ENCODE data around the gene HCK. TPM values are rescaled to one million over a fixed set of nuclear protein-coding genes. Genes with fewer than 3 reads are reported as not detected.

Gene HCK
- total RNA-seq, 4 donors from 2014 or later, result 8.0 to 56.1 (median 10.5) TPM

DNA sequence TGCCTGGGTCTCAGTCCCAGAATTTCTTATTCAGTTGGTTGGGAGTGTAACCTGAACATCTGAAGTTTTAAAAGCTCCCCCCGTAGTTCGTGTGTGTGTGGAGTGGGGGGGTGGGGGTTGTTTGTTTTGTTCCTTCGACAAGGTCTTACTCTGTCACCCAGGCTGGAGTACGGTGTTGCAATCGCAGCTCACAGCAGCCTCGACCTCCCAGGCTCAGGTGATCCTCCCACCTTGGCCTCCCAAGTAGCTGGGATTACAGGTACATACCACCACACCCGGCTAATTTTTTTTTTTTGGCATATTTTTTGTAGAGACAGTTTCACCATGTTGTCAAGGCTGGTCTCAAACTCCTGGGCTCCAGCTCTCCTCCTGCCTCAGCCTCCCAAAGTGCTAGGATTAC lies 38.7 kb upstream of the HCK start:
- Histone ChIP-seq H3K4me1 (peaks cover 0 to 7% (median 3%) of the 10 kb centered on the region in 4 donors), H3K27ac (no peak overlapping the region), H3K36me3 (no peaks in the 10 kb centered on the region), H3K9me3 (no peaks in the 10 kb centered on the region), H3K4me3 (no peak overlapping the region), H3K27me3 (peaks cover 0 to 2% of the 10 kb centered on the region in 2 donors)
- TF ChIP-seq, protein P1, sequence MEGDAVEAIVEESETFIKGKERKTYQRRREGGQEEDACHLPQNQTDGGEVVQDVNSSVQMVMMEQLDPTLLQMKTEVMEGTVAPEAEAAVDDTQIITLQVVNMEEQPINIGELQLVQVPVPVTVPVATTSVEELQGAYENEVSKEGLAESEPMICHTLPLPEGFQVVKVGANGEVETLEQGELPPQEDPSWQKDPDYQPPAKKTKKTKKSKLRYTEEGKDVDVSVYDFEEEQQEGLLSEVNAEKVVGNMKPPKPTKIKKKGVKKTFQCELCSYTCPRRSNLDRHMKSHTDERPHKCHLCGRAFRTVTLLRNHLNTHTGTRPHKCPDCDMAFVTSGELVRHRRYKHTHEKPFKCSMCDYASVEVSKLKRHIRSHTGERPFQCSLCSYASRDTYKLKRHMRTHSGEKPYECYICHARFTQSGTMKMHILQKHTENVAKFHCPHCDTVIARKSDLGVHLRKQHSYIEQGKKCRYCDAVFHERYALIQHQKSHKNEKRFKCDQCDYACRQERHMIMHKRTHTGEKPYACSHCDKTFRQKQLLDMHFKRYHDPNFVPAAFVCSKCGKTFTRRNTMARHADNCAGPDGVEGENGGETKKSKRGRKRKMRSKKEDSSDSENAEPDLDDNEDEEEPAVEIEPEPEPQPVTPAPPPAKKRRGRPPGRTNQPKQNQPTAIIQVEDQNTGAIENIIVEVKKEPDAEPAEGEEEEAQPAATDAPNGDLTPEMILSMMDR (IDR thresholded peaks at IDR 0.05), result no peak
- TF ChIP-seq POLR2A (IDR thresholded peaks at IDR 0.05), result no peak
- no peak for DNase-seq

DNA sequence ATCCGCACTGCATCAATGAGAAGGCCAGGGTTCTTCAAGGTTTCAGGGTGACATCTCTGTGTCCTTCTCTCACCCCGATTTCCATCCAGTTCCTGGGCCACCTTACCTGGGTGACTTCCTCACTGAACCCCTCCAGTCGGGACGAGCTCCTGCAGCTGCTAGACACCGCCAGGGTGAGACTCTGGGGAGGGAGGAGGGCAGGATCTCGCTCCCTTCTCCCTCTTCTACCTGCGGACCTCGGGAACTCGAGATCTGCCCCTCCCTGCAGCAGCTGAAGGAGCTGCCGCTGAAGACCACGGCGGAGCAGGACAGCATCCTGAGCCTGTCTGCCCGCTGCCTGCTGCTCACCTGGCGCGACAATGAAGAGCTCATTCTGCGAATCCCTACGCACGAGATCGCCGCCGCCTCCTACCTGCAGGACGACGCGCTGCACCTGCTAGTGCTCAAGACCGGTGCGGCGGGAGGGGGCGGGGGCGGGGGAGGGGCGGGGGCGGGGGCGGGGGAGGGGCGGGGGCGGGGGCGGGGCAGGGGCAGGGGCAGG lies 34.3 kb upstream of the HCK start:
- Histone ChIP-seq H3K4me1 (peaks cover 0 to 17% (median 9%) of the 10 kb centered on the region in 4 donors), H3K27me3 (peaks cover 0 to 8% of the 10 kb centered on the region in 2 donors), H3K4me3 (peak overlapping the region in 3 of 4 donors; percentile 57 to 61 (median 61)), H3K9me3 (no peaks in the 10 kb centered on the region), H3K36me3 (no peaks in the 10 kb centered on the region), H3K27ac (no peak overlapping the region)
- peak; percentile 60 to 71 (median 65) for DNase-seq
- TF ChIP-seq POLR2A (IDR thresholded peaks at IDR 0.05), result no peak
- TF ChIP-seq, protein P1 (IDR thresholded peaks at IDR 0.05), result peak in 5 of 6 experiments; percentile 15 to 43 (median 36)

DNA sequence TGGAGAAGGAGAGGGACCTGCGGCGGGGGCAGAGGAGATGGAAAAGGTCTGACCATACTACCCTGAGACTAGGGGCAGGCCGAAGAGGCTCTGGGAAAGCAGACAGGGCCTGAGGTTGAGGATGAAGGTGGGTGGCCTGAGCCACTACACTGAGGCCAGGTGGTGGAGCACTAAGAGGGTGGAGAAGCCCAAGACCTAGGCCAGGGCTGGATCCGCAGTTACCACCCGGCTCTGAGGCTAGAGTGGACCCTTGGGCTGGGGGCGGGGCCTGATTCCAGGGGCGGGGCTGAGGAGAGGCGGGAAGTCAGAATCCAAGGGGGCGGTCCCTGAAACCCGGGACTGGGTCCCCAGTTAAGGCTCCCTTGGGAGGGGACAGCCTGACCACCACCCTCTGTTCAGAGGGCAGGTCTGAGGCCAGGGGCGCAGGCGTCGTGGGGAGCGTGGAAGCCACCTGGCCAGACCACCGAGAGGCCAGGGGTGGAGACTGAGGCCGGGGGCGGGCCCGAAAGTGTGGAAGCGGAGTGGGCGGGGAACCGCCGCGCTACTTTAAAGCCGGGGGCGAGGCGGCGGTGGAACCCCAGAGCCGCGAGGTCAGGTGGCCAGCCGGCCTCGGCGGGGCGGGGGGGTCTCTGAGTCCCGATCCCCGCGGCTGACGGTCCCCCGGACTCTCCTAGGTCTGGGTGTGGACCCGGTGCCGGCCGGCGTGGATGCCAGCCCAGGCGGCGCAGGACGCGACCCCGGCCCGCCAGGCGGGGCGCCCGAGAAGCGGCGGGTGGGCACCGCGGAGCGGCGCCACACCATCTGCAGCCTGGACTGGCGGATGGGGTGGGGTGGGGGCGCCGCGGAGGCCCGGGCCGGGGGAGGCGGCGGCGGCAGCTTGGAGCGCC lies 33.5 kb upstream of the HCK start:
- DNase-seq, result peak; percentile 60 to 81 (median 78)
- TF ChIP-seq, protein P1 (IDR thresholded peaks at IDR 0.05), result peak in 1 of 6 experiments; percentile 4
- no peak for TF ChIP-seq POLR2A (IDR thresholded peaks at IDR 0.05)
- Histone ChIP-seq H3K27ac (no peak overlapping the region), H3K4me3 (peak overlapping the region; percentile 41 to 61 (median 59)), H3K36me3 (no peaks in the 10 kb centered on the region), H3K4me1 (peaks cover 0 to 17% (median 9%) of the 10 kb centered on the region in 4 donors), H3K27me3 (peaks cover 0 to 8% of the 10 kb centered on the region in 2 donors), H3K9me3 (no peaks in the 10 kb centered on the region)

DNA sequence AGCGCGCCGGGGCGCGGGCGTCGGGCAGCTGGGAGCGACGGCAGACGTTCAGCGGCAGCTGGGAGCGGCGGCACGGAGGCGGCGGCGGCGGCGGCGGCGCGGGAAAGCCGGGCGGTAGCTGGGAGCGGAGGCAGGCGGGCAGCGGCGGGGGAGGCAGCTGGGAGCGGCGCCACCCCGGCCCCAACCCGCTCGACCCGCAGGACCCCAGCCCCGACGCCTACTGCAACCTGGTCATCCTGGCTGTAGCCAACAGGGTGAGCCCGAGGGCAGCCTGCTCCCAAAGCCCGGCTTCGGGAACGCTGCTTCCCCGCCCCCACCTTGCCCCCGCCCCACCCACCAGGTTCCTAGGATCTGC lies 32.9 kb upstream of the HCK start:
- Histone ChIP-seq H3K27ac (no peak overlapping the region), H3K9me3 (no peaks in the 10 kb centered on the region), H3K4me3 (peak overlapping the region; percentile 41 to 61 (median 59)), H3K4me1 (peaks cover 0 to 17% (median 9%) of the 10 kb centered on the region in 4 donors), H3K27me3 (peaks cover 0 to 8% of the 10 kb centered on the region in 2 donors), H3K36me3 (no peaks in the 10 kb centered on the region)
- no peak for DNase-seq
- TF ChIP-seq, protein P1 (IDR thresholded peaks at IDR 0.05), result no peak
- TF ChIP-seq POLR2A (IDR thresholded peaks at IDR 0.05), result no peak

DNA sequence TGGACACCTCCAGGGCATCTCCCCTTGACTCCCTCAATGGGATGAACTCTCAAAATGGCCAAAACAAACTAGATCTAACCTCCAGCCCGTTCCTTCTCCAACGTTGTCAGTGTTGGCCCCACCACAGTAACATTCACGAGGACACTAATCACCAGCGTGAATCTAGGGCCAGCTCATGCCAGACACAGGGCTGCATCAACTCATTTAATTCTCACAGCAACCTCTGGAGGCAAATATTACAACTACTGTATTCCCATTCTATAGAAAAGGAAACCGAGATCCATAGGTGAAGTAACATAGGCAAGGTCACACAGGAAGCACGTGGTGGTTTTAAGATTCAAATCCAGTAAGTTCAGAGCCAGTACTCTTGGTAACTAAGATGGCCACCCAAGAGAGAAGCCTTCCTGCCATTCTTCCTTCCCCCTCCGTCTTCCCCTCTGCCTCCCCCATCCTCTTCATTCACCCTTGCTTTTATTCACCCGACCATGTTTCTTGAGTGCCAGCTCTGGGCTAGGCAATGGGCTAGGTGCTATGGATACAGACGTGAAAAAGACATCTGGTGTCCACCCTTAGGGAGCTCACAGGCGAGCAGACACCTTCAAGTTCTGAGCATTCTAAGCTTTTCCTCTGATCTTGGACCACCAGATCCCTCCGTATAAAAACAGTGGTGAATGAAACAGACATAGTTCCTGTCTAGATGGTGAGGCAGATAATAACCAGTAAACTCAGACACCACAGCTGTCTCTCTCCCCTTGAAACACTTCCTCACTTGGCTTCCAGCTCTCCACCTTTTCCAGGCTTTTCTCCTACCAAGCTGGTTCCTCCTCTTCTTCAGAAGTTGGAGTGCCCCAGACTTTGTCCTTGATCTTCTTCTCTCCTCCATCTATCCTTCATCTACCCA lies 32.2 kb upstream of the HCK start:
- no peak for TF ChIP-seq POLR2A (IDR thresholded peaks at IDR 0.05)
- TF ChIP-seq, protein P1 (IDR thresholded peaks at IDR 0.05), result no peak
- Histone ChIP-seq H3K27ac (no peak overlapping the region), H3K9me3 (no peaks in the 10 kb centered on the region), H3K4me1 (peaks cover 0 to 17% (median 9%) of the 10 kb centered on the region in 4 donors), H3K27me3 (peaks cover 0 to 8% of the 10 kb centered on the region in 2 donors), H3K4me3 (peak overlapping the region in 2 of 4 donors; percentile 61), H3K36me3 (no peaks in the 10 kb centered on the region)
- DNase-seq, result no peak

Data from Peyer's patch (tissue), 4 donors.